PC-9 (cell line): ENCODE data around the gene DSCAM. TPM values are rescaled to one million over a fixed set of nuclear protein-coding genes. Genes with fewer than 3 reads are reported as not detected.

Experiments used
- BruUV-seq: library from RNA; stranded (reverse); fragments of 400-500 nt; replicated peaks from 2 replicates; lab custom pipeline; 2021; lab: Mats Ljungman, UMichigan
- CTCF ChIA-PET: fragments of 300-600 bp; sonication (Branson Sonifier 250); formaldehyde crosslinking; loops from one replicate; lab custom pipeline; 2022; ENCODE audit warnings: antibody characterized with exemption; lab: Charles Lee
- POLR2A ChIA-PET: fragments of 300-600 bp; sonication (Branson Sonifier 250); formaldehyde crosslinking; loops from one replicate; lab custom pipeline; 2022; ENCODE audit warnings: antibody characterized with exemption; ENCODE audit not compliant: unreplicated experiment; lab: Charles Lee
- DNase-seq, 2 experiments: peaks; one replicate each; pipeline versions ENCODE4 v3.0.0 to v3.0.0-alpha.2; 2015 to 2022; ENCODE audit warnings: mixed read lengths in 1 of 2
- H2AFZ ChIP-seq: fragments of 200-600 bp; sonication (generic); 2 replicates; pipeline ENCODE4 v1.8.1; 2017; ENCODE audit warnings: antibody characterized with exemption
- H3F3A ChIP-seq: fragments of 200-600 bp; sonication (generic); 2 replicates; pipeline ENCODE4 v1.8.1; 2017; ENCODE audit warnings: antibody characterized with exemption, mild to moderate bottlenecking, low read depth; ENCODE audit not compliant: insufficient read depth
- H3K27ac ChIP-seq: fragments of 200-600 bp; sonication (generic); 2 replicates; pipeline ENCODE4 v1.6.1; 2016; ENCODE audit warnings: mixed run types
- H3K27me3 ChIP-seq: fragments of 200-600 bp; sonication (generic); 2 replicates; pipeline ENCODE4 v1.6.1; 2016; ENCODE audit warnings: low read depth, mixed run types; ENCODE audit not compliant: insufficient read depth
- H3K36me3 ChIP-seq: fragments of 200-600 bp; sonication (generic); 2 replicates; pipeline ENCODE4 v1.6.1; 2016; ENCODE audit warnings: low read depth, mixed run types
- H3K4me1 ChIP-seq: fragments of 200-600 bp; sonication (generic); replicated peaks from 2 replicates; pipeline ENCODE4 v1.6.1; 2016; ENCODE audit warnings: mixed run types; ENCODE audit not compliant: insufficient read depth
- H3K4me2 ChIP-seq: fragments of 200-600 bp; sonication (generic); 2 replicates; pipeline ENCODE4 v1.6.1; 2017; ENCODE audit warnings: mixed run types
- H3K4me3 ChIP-seq: fragments of 200-600 bp; sonication (generic); 2 replicates; pipeline ENCODE4 v1.6.1; 2016; ENCODE audit warnings: mixed run types
- H3K79me2 ChIP-seq: fragments of 200-600 bp; sonication (generic); 2 replicates; pipeline ENCODE4 v1.6.1; 2017; ENCODE audit warnings: low read depth, mixed run types
- H3K9me2 ChIP-seq: fragments of 200-600 bp; sonication (generic); 2 replicates; pipeline ENCODE4 v1.8.1; 2017; ENCODE audit warnings: mild to moderate bottlenecking; ENCODE audit not compliant: insufficient read depth
- H3K9me3 ChIP-seq: fragments of 200-600 bp; sonication (generic); 2 replicates; pipeline ENCODE4 v1.8.1; 2016; ENCODE audit warnings: low read depth; ENCODE audit not compliant: insufficient read depth
- H4K20me1 ChIP-seq: fragments of 200-600 bp; sonication (generic); 2 replicates; pipeline ENCODE4 v1.8.1; 2017; ENCODE audit not compliant: insufficient read depth
- EZH2 ChIP-seq: fragments of 200-600 bp; sonication (generic); IDR thresholded peaks from 2 replicates; pipeline ENCODE4 v1.8.0; 2017; ENCODE audit warnings: antibody characterized with exemption, low read depth
- intact Hi-C: fragments of 100-400 bp; cut with micrococcal nuclease; formaldehyde crosslinking; loops from one replicate; pipeline ENCODE4 v1.10.0; 2022; ENCODE audit not compliant: unreplicated experiment
- total RNA-seq: library from RNA; stranded (reverse); gene quantifications from 2 replicates; pipeline ENCODE4 v1.2.3, GENCODE V29; 2021
- TF ChIP-seq, protein P1 (sequence below): fragments of 200-600 bp; sonication (generic); conservative IDR thresholded peaks from 2 replicates; pipeline ENCODE4 v1.6.1; 2017; ENCODE audit warnings: mixed run types, antibody characterized with exemption, mild to moderate bottlenecking, moderate library complexity

DSCAM gene
- total RNA-seq, 1 experiment from 2014 or later: not detected

DNA sequence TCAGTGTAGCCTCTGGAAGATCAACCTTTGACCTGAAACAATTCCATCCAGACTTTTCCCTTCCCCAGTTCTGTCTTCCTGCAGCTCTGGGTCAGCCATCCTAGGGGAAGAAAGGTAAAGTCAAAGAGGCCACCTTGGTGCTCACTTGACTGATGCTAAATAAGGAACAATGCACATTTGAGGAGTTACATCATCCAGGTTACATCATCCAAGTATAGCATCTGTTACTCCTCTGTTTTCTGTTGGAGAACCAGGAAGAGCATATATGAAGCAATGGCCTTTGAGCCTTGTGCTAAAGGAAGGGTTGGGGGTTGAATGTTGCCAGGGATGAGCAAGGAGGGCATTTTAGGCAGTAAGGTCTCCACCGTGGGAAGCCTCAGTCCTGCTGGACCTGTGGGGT is 3.1 kb upstream of the DSCAM start:
- no peak overlapping the region for H2AFZ ChIP-seq
- H4K20me1 ChIP-seq: no peaks in the 10 kb centered on the region
- TF ChIP-seq, protein P1, sequence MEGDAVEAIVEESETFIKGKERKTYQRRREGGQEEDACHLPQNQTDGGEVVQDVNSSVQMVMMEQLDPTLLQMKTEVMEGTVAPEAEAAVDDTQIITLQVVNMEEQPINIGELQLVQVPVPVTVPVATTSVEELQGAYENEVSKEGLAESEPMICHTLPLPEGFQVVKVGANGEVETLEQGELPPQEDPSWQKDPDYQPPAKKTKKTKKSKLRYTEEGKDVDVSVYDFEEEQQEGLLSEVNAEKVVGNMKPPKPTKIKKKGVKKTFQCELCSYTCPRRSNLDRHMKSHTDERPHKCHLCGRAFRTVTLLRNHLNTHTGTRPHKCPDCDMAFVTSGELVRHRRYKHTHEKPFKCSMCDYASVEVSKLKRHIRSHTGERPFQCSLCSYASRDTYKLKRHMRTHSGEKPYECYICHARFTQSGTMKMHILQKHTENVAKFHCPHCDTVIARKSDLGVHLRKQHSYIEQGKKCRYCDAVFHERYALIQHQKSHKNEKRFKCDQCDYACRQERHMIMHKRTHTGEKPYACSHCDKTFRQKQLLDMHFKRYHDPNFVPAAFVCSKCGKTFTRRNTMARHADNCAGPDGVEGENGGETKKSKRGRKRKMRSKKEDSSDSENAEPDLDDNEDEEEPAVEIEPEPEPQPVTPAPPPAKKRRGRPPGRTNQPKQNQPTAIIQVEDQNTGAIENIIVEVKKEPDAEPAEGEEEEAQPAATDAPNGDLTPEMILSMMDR: no peak
- TF ChIP-seq EZH2: no peak
- DNase-seq: no peak
- ChIA-PET CTCF (no interaction called here), POLR2A (no interaction called here)
- BruUV-seq: no TSS peak
- H3K9me3 ChIP-seq: no peaks in the 10 kb centered on the region
- no peak overlapping the region for H3K4me3 ChIP-seq
- no peaks in the 10 kb centered on the region for H3K9me2 ChIP-seq
- peaks cover 17% of the 10 kb centered on the region; the same call in 1 of the 2 replicates for H3K27me3 ChIP-seq
- intact Hi-C loops: no loop called here
- H3K27ac ChIP-seq: no peak overlapping the region
- no peak overlapping the region for H3K4me2 ChIP-seq
- H3F3A ChIP-seq: no peaks in the 10 kb centered on the region
- H3K79me2 ChIP-seq: no peaks in the 10 kb centered on the region
- H3K36me3 ChIP-seq: no peaks in the 10 kb centered on the region
- no peaks in the 10 kb centered on the region for H3K4me1 ChIP-seq

DNA sequence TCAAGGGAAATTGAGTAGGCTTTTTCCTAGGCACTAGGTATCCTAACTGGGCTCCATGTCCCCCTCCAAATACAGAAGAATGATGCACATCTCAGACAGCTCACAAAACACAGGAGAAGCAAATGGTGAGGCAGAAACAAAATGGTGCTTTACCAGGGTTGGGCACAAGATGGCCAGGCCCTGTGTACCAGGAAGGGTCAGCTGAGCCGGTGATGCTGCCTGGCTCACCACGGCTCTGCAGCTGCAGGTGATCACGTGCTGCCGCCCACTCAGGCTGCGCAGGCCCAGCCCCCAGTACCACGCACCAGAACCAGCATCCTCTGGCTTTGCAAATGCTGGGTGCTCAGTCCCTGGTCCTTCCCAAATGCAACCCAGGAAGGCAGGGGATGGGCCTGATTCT is 993 bp upstream of the DSCAM start:
- Histone ChIP-seq H3K9me3 (no peaks in the 10 kb centered on the region), H4K20me1 (no peaks in the 10 kb centered on the region), H3K27ac (no peak overlapping the region), H3K4me1 (no peaks in the 10 kb centered on the region), H3F3A (no peaks in the 10 kb centered on the region), H3K79me2 (no peaks in the 10 kb centered on the region), H3K4me2 (no peak overlapping the region), H3K36me3 (no peaks in the 10 kb centered on the region), H3K4me3 (no peak overlapping the region), H2AFZ (no peak overlapping the region), H3K9me2 (no peaks in the 10 kb centered on the region), H3K27me3 (peaks cover 3% of the 10 kb centered on the region; the same call in 1 of the 2 replicates)
- intact Hi-C loops: no loop called here
- no peak for DNase-seq
- ChIA-PET POLR2A (no interaction called here), CTCF (no interaction called here)
- BruUV-seq: no TSS peak
- TF ChIP-seq, protein P1: no peak
- TF ChIP-seq EZH2: no peak

DNA sequence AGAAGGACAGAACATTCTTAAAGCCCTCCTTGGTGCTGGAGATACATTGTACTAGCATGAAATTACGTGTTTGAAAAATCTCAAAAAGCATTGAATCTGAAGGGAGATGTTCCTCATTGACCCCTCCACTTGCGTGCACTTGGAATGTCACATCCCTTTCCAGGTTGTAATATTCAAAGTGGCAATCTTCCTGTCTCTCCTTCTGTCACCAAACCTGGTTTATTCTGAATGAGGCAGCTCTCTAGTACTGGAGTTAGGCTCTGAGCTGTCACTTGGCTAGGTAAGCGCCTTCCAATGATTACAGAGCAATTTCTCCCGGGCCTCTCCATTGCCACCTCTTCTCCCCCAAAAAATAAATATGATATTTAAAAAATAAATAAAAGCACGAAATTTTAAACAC is 855 bp downstream of the DSCAM start:
- intact Hi-C loops: no loop called here
- no TSS peak for BruUV-seq
- no peak overlapping the region for H3K27ac ChIP-seq
- no peaks in the 10 kb centered on the region for H3K4me1 ChIP-seq
- H3K79me2 ChIP-seq: no peaks in the 10 kb centered on the region
- no peak overlapping the region for H3K4me3 ChIP-seq
- H3K36me3 ChIP-seq: no peaks in the 10 kb centered on the region
- POLR2A ChIA-PET: no interaction called here
- CTCF ChIA-PET: no interaction called here
- DNase-seq: no peak
- no peaks in the 10 kb centered on the region for H3K27me3 ChIP-seq
- no peak overlapping the region for H2AFZ ChIP-seq
- no peaks in the 10 kb centered on the region for H3K9me2 ChIP-seq
- H3K4me2 ChIP-seq: no peak overlapping the region
- H3K9me3 ChIP-seq: no peaks in the 10 kb centered on the region
- TF ChIP-seq, protein P1: no peak
- no peak for TF ChIP-seq EZH2
- no peaks in the 10 kb centered on the region for H3F3A ChIP-seq
- no peaks in the 10 kb centered on the region for H4K20me1 ChIP-seq
